ENCODE measurements around the gene GABBR1. TPM values are rescaled to one million over a fixed set of nuclear protein-coding genes. Genes with fewer than 3 reads are reported as not detected.

Gene GABBR1
- polyA plus RNA-seq, 1 of the 3 experiments (the other 2 are of a cell fraction), result 26.8 TPM

GRCh38 chr6:29589423-29590048 lies 43.4 kb downstream of the GABBR1 start:
- Histone ChIP-seq H3K9ac (no peak overlapping the region), H3K4me3 (ENCODE audit: low read depth in 2 of 2, low read length in 1 of 2) (no peak overlapping the region; a peak in 1 of 4 replicates), H3K4me1 (ENCODE audit: control insufficient read depth in 1 of 2, insufficient read depth in 2 of 2, low read depth in 1 of 2, low read length in 1 of 2) (no peaks in the 10 kb centered on the region; a peak in 1 of 4 replicates), H3K79me2 (ENCODE audit: insufficient read depth) (no peaks in the 10 kb centered on the region), H3K27me3 (ENCODE audit: insufficient read depth) (peaks cover 22% of the 10 kb centered on the region; the same call in 1 of the 2 replicates), H3F3A (replicated peaks; ENCODE audit: insufficient read depth) (no peaks in the 10 kb centered on the region), H3K27ac (ENCODE audit: low read depth in 2 of 2, low read length in 1 of 2) (no peak overlapping the region), H3K9me2 (no peaks in the 10 kb centered on the region), H3K9me3 (no peaks in the 10 kb centered on the region), H4K20me1 (ENCODE audit: insufficient read depth) (no peaks in the 10 kb centered on the region), H3K36me3 (replicated peaks in 1 of 2; ENCODE audit: control insufficient read depth in 1 of 2, insufficient read depth in 2 of 2, low read length in 1 of 2) (no peaks in the 10 kb centered on the region), H3K4me2 (no peak overlapping the region), H2AFZ (ENCODE audit: low read depth) (no peak overlapping the region)
- no peak for TF ChIP-seq MEF2A (IDR thresholded peaks at IDR 0.05; ENCODE audit: borderline replicate concordance, low read depth)
- TF ChIP-seq SMC3 (IDR thresholded peaks at IDR 0.05; ENCODE audit: low read depth, low read length), result peak; percentile 81
- TF ChIP-seq MAX (IDR thresholded peaks at IDR 0.05; ENCODE audit: low read depth), result peak; percentile 32; the same call in 1 of the 2 replicates
- no peak for TF ChIP-seq EP300 (IDR thresholded peaks at IDR 0.05; ENCODE audit: borderline replicate concordance in 1 of 2, low read depth in 1 of 2, low read length in 1 of 2)
- TF ChIP-seq FOXM1 (IDR thresholded peaks at IDR 0.05; ENCODE audit: low read depth), result no peak
- peak; percentile 90 for TF ChIP-seq RAD21 (IDR thresholded peaks at IDR 0.05; ENCODE audit: low read length)
- no peak for TF ChIP-seq YY1 (IDR thresholded peaks at IDR 0.05; ENCODE audit: low read depth)
- TF ChIP-seq CTCF (IDR thresholded peaks at IDR 0.05), result peak; percentile 98
- 0% methylated on average over 3 of the region's 3 CpGs for WGBS (ENCODE audit: low lambda C conversion rate)
- POLR2A ChIA-PET, result no interaction called here
- DNase-seq, result peak; percentile 54
- CTCF ChIA-PET, result interaction anchor here (0.6 to 2.8 kb wide), 19 partner anchors 9 to 904 kb away, joined by 3 to 22 read pairs (median 3); no protein-coding TSS in a partner anchor

- H3K4me1 ChIP-seq (ENCODE audit: control insufficient read depth in 1 of 2, insufficient read depth in 2 of 2, low read depth in 1 of 2, low read length in 1 of 2), result no peaks in the 10 kb centered on the region
- no peak within 1 kb of the TSS for H3K9ac ChIP-seq
- POLR2A ChIA-PET, result no interaction called here
- H3K27ac ChIP-seq (ENCODE audit: low read depth in 2 of 2, low read length in 1 of 2), result no peak within 1 kb of the TSS
- no peak for TF ChIP-seq TEAD4 (IDR thresholded peaks at IDR 0.05; ENCODE audit: borderline replicate concordance, insufficient read depth)
- TF ChIP-seq POLR2AphosphoS5 (IDR thresholded peaks at IDR 0.05; ENCODE audit: low read depth, low read length), result no peak
- no peak for TF ChIP-seq FOXJ3 (CRISPR knock-in tag; IDR thresholded peaks at IDR 0.05)
- TF ChIP-seq MEF2A (IDR thresholded peaks at IDR 0.05; ENCODE audit: borderline replicate concordance, low read depth), result no peak
- TF ChIP-seq ZBTB33 (IDR thresholded peaks at IDR 0.05; ENCODE audit: borderline replicate concordance, low read depth), result no peak
- no peak for TF ChIP-seq GABPA (IDR thresholded peaks at IDR 0.05; ENCODE audit: low read depth)
- no peak for TF ChIP-seq IRF3 (IDR thresholded peaks at IDR 0.05; ENCODE audit: low read depth, low read length)
- TF ChIP-seq EP300 (IDR thresholded peaks at IDR 0.05; ENCODE audit: borderline replicate concordance in 1 of 2, low read depth in 1 of 2, low read length in 1 of 2), result no peak
- no peaks in the 10 kb centered on the region for H3K9me2 ChIP-seq
- peaks cover 18% of the 10 kb centered on the region for H3K27me3 ChIP-seq (ENCODE audit: insufficient read depth)
- H3K79me2 ChIP-seq (ENCODE audit: insufficient read depth), result no peaks in the 10 kb centered on the region
- H3K36me3 ChIP-seq (replicated peaks in 1 of 2; ENCODE audit: control insufficient read depth in 1 of 2, insufficient read depth in 2 of 2, low read length in 1 of 2), result no peaks in the 10 kb centered on the region
- DNase-seq, result no peak
- H4K20me1 ChIP-seq (ENCODE audit: insufficient read depth), result no peaks in the 10 kb centered on the region
- CTCF ChIA-PET, result interaction anchor here (0.6 to 1.3 kb wide), 3 partner anchors 10 to 1109 kb away, joined by 3 to 4 read pairs (median 3); no protein-coding TSS in a partner anchor
- no peak within 1 kb of the TSS for H2AFZ ChIP-seq (ENCODE audit: low read depth)
- no peak within 1 kb of the TSS for H3K4me3 ChIP-seq (ENCODE audit: low read depth in 2 of 2, low read length in 1 of 2)
- H3K4me2 ChIP-seq, result no peak within 1 kb of the TSS
- H3F3A ChIP-seq (replicated peaks; ENCODE audit: insufficient read depth), result no peaks in the 10 kb centered on the region
- H3K9me3 ChIP-seq, result no peaks in the 10 kb centered on the region
Observed at GRCh38 chr6:29584821-29585220, 48.2 kb downstream of the GABBR1 start, which contains the start of gene OR2H2. Gene OR2H2 (plus strand): TSS chr6:29585121. CDS start chr6:29587945, 2,824 bp downstream.
